Coronary artery (tissue), 2 donors: ENCODE results near the gene ATP1A4.
"Not testable (repeated sequence)": the region's sequence is repeated elsewhere in the genome, so short reads cannot be mapped to it uniquely, and the experiment has no call there.

Source experiments
- DNase-seq: peaks from one replicate; pipeline ENCODE4 v3.0.0-alpha.2; 2017; ENCODE audit warnings: low spot score
- H3K27ac ChIP-seq, 2 donors: fragments of 200-600 bp; sonication (generic); one replicate each; pipeline ENCODE4 v1.5.1; 2016 to 2019
- H3K4me3 ChIP-seq: fragments of 200-600 bp; sonication (generic); 2 replicates; pipeline ENCODE4 v1.5.1; 2016; ENCODE audit warnings: mild to moderate bottlenecking, moderate library complexity
- TF ChIP-seq, protein P1 (sequence below): fragments of 200-600 bp; sonication (generic); IDR thresholded peaks from one replicate; pipeline ENCODE4 v1.5.1; 2019; ENCODE audit warnings: antibody characterized with exemption

ATP1A4 gene

DNA sequence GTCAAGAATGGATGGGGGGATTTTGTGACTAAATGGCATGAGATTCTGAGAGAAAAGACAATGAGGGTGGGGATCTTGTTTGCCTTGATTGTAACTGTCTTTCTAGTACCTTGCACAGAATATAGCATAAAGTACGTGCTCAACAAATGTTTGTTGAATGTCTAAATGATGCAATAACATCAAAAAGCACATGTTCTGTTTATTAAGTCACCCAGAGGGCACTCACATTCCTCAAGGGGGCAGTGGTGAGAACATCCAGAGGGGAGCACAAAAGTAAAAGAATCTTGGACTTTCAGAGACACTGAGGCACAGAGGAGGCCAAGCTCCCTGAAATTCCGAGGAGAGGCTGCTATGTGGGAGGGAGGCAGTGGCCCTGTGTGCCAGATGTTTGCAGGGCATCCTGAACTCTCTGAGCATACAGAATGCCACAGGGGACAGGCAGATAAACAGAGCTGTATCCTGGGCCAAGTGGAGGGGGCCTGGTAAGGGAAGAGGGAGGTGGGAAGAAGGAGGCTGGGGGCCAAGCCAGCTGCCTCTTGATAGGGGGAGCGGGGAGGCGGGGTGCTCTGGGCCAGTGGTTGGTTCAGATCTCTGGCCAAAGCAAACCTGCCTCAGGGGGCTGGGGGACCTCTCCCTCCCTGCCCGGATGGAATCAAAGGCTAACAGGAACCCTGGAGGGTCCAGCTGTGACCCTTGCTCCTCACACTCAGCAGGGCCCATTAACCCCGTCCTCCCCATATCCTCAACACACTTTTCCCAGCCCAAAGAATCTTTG lies 42.3 kb upstream of the ATP1A4 start:
- Histone ChIP-seq H3K27ac (no peak overlapping the region), H3K4me3 (no peak overlapping the region)
- DNase-seq = no peak
- TF ChIP-seq, protein P1, sequence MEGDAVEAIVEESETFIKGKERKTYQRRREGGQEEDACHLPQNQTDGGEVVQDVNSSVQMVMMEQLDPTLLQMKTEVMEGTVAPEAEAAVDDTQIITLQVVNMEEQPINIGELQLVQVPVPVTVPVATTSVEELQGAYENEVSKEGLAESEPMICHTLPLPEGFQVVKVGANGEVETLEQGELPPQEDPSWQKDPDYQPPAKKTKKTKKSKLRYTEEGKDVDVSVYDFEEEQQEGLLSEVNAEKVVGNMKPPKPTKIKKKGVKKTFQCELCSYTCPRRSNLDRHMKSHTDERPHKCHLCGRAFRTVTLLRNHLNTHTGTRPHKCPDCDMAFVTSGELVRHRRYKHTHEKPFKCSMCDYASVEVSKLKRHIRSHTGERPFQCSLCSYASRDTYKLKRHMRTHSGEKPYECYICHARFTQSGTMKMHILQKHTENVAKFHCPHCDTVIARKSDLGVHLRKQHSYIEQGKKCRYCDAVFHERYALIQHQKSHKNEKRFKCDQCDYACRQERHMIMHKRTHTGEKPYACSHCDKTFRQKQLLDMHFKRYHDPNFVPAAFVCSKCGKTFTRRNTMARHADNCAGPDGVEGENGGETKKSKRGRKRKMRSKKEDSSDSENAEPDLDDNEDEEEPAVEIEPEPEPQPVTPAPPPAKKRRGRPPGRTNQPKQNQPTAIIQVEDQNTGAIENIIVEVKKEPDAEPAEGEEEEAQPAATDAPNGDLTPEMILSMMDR = no peak

GRCh38 chr1:160109686-160110085 lies 41.7 kb upstream of the ATP1A4 start:
- TF ChIP-seq, protein P1 = no peak
- no peak overlapping the region for H3K27ac ChIP-seq
- no peak overlapping the region for H3K4me3 ChIP-seq

GRCh38 chr1:160111462-160111861 lies 39.9 kb upstream of the ATP1A4 start:
- H3K27ac ChIP-seq, DNase-seq, H3K4me3 ChIP-seq: not testable (repeated sequence)

More at GRCh38 chr1:160109686-160110085, 41.7 kb upstream of the ATP1A4 start:
- DNase-seq = no peak

DNA sequence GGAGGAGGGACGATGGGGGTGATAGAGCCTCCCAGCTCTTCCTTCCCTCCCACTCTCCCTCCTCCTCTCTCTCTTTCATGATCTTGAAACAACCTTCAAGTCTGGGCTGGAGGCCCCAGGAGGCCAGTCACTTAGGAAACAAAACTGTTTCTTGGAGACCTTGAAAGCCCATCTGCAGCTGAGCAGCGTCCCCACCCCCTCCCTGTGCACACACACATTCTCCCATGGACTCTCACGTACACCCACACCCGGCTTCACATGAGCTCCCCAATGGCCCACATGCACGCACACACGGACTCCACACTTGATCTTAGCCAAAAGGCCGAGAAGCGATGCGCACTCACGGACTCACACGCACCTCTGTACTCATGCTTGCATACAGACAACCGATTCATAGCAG lies 39.0 kb upstream of the ATP1A4 start:
- Histone ChIP-seq H3K27ac (peak overlapping the region in 1 of 2 donors; percentile 91), H3K4me3 (no peak overlapping the region)
- DNase-seq = no peak
- TF ChIP-seq, protein P1 = no peak

DNA sequence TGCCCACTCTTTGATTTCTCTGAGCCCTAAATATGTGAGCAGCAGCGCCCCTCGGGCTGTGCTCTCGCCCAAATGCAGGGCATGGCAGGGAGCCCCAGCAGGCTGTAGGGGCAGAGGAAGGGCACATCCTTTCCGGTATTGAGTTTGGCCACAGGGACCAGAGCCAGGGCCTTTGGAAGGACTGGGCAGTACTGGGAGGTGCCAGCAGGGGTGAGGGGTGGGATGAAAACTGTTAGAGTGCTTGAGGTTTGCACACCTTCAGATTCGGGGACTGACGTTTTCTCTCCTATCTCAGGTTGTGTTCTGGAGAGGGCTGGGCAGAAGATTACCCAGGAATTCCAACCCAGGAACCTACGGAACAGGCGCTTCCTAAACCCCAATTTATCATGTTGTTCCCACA lies 38.0 kb upstream of the ATP1A4 start:
- TF ChIP-seq, protein P1 = no peak
- Histone ChIP-seq H3K4me3 (no peak overlapping the region), H3K27ac (peak overlapping the region; percentile 64 to 91)
- DNase-seq = no peak

GRCh38 chr1:160114085-160114484 lies 37.3 kb upstream of the ATP1A4 start:
- Histone ChIP-seq H3K4me3 (no peak overlapping the region), H3K27ac (peak overlapping the region; percentile 64 to 91)
- TF ChIP-seq, protein P1 = no peak
- DNase-seq = no peak

GRCh38 chr1:160115545-160116282 lies 35.7 kb upstream of the ATP1A4 start, which contains the start of gene ATP1A2:
ATP1A2 (plus strand) TSS chr1:160115759; CDS start chr1:160115862, 103 bp downstream.
- DNase-seq = no peak
- peak within 1 kb of the TSS; percentile 66 for H3K4me3 ChIP-seq
- TF ChIP-seq, protein P1 = no peak
- H3K27ac ChIP-seq = peak within 1 kb of the TSS; percentile 77 to 91
